VCaP (cell line): ENCODE data around the gene C11orf98.
"Not testable (repeated sequence)": the region's sequence is repeated elsewhere in the genome, so short reads cannot be mapped to it uniquely, and the experiment has no call there.

Source experiments
- H3K27ac ChIP-seq: fragments of 450-650 bp; 2 replicates; pipeline ENCODE4 v1.5.1; 2017
- CTCF ChIP-seq: fragments of 450-650 bp; conservative IDR thresholded peaks from 2 replicates; pipeline ENCODE4 v1.5.1; 2017; ENCODE audit warnings: mild to moderate bottlenecking, moderate library complexity

The C11orf98 gene

GRCh38 chr11:62664405-62665074, 470 bp downstream of the C11orf98 start:
- no peak for TF ChIP-seq CTCF
- peak overlapping the region; percentile 95 for H3K27ac ChIP-seq

- no peak for TF ChIP-seq CTCF
- H3K27ac ChIP-seq = no peak overlapping the region
Measured at GRCh38 chr11:62656796-62657429, 8.1 kb downstream of the C11orf98 start.

GRCh38 chr11:62654297-62654696, 10.7 kb downstream of the C11orf98 start:
- no peak for TF ChIP-seq CTCF
- H3K27ac ChIP-seq = peak overlapping the region; percentile 88

GRCh38 chr11:62652161-62653006, 12.6 kb downstream of the C11orf98 start:
- H3K27ac ChIP-seq = peak overlapping the region; percentile 88
- no peak for TF ChIP-seq CTCF

- not testable (repeated sequence) for H3K27ac ChIP-seq
Measured at GRCh38 chr11:62650283-62650682, 14.7 kb downstream of the C11orf98 start.

GRCh38 chr11:62649486-62649885, 15.5 kb downstream of the C11orf98 start:
- no peak for TF ChIP-seq CTCF
- no peak overlapping the region for H3K27ac ChIP-seq

- H3K27ac ChIP-seq = no peak overlapping the region
- no peak for TF ChIP-seq CTCF
Measured at GRCh38 chr11:62648967-62649364, 16.0 kb downstream of the C11orf98 start.
